Subcutaneous adipose tissue (tissue), 4 donors: Measurements from ENCODE around the gene TP53TG5. TPM values are rescaled to one million over a fixed set of nuclear protein-coding genes. Genes with fewer than 3 reads are reported as not detected.

Source experiments
- total RNA-seq, 4 donors: library from RNA; depleted of rRNA; stranded (reverse); fragments of >200 nt; gene quantifications; one replicate each; pipeline ENCODE4 v1.1.0, GENCODE V29; 2016
- TF ChIP-seq, protein P1 (sequence below): fragments of 450-650 bp; IDR thresholded peaks from one replicate; pipeline ENCODE4 v1.5.1; 2016; ENCODE audit warnings: low read depth, mild to moderate bottlenecking, control low read depth, antibody characterized with exemption, moderate library complexity

The TP53TG5 gene
- total RNA-seq, 4 donors from 2014 or later: 0.57 TPM; not detected in 3

- TF ChIP-seq, protein P1, sequence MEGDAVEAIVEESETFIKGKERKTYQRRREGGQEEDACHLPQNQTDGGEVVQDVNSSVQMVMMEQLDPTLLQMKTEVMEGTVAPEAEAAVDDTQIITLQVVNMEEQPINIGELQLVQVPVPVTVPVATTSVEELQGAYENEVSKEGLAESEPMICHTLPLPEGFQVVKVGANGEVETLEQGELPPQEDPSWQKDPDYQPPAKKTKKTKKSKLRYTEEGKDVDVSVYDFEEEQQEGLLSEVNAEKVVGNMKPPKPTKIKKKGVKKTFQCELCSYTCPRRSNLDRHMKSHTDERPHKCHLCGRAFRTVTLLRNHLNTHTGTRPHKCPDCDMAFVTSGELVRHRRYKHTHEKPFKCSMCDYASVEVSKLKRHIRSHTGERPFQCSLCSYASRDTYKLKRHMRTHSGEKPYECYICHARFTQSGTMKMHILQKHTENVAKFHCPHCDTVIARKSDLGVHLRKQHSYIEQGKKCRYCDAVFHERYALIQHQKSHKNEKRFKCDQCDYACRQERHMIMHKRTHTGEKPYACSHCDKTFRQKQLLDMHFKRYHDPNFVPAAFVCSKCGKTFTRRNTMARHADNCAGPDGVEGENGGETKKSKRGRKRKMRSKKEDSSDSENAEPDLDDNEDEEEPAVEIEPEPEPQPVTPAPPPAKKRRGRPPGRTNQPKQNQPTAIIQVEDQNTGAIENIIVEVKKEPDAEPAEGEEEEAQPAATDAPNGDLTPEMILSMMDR: no peak
Measured at GRCh38 chr20:45347936-45348778, 30.0 kb downstream of the TP53TG5 start, which contains the start of gene SDC4. SDC4 (minus strand) TSS chr20:45348424; CDS start chr20:45348384, 40 bp downstream.

DNA sequence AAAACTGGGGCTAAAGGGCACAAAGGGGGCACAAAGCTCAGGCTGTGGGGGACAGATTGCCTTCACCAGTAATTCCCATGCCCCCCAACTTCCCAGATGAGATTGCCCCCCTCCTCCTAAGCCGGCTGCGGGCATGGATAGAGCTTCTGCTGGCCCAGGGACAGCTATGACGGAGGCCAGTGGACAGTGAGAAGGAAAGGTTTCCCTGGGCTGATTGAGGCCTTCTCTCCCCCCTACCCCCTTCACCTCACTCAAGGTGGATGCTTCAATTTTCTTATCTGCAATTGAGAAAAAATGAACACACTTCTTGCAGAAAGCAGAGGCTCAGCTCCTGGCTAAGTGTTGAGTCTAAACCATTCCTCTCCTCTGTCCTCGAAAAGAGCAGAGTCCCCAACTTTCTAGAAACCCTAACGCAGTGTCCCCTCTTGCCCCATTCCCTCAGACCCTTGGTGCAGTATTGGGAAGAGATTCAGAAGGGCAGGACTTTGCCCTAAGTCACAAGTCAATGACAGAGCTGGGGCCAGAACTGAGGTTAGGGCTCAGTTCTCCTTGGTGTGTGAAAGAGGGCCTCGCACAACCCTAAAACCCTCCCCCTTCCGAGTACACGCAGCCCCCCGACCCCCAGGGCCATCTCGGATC lies 30.7 kb downstream of the TP53TG5 start:
- TF ChIP-seq, protein P1: no peak

DNA sequence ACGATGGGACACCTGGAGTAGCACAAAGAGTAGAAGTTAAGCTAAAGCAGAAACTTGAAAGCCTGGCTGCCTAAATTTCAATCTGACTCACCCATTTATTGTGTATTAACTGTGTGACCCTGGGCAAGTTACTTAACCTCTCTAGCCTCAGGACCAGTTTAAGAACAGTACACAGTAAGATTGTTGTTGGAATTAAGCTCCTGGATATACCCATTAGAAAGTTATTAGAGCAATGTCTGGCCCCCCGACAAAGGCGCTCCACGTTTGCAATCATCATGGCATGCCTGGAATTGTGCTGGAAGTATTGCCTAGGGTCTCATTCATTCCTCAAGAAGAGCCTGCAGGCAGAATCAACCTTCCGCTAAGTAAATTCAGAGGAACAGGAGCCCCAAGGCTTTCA lies 31.3 kb downstream of the TP53TG5 start:
- TF ChIP-seq, protein P1: no peak

GRCh38 chr20:45346291-45346718 lies 31.8 kb downstream of the TP53TG5 start:
- TF ChIP-seq, protein P1: no peak

GRCh38 chr20:45345104-45345936 lies 32.8 kb downstream of the TP53TG5 start:
- TF ChIP-seq, protein P1: no peak

GRCh38 chr20:45344168-45344860 lies 33.8 kb downstream of the TP53TG5 start:
- TF ChIP-seq, protein P1: no peak
